ENCODE results near the gene FAM210A.
"Not testable (repeated sequence)": the region's sequence is repeated elsewhere in the genome, so short reads cannot be mapped to it uniquely, and the experiment has no call there.

DNA sequence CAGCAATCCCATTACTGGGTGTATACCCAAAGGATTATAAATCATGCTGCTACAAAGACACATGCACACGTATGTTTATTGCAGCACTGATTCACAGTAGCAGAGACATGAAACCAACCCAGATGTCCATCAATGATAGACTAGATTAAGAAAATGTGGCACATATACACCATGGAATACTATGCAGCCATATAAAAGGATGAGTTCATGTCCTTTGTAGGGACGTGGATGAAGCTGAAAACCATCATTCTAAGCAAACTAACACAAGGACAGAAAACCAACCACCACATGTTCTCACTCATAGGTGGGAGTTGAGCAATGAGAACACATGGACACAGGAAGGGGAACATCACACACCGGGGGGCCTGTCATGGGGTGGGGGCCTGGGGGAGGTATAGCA, 25.2 kb upstream of the FAM210A start:
- TF ChIP-seq POLR2A, POLR2AphosphoS5 (IDR thresholded peaks at IDR 0.05): not testable (repeated sequence)
